GM19455 (cell line): ENCODE results near the gene HDAC9.

Source experiments
- ATAC-seq: cut with Tn5 transposase; IDR thresholded peaks from one replicate; pipeline ENCODE4 v1.9.1; 2021; ENCODE audit not compliant: unreplicated experiment

Gene HDAC9

DNA sequence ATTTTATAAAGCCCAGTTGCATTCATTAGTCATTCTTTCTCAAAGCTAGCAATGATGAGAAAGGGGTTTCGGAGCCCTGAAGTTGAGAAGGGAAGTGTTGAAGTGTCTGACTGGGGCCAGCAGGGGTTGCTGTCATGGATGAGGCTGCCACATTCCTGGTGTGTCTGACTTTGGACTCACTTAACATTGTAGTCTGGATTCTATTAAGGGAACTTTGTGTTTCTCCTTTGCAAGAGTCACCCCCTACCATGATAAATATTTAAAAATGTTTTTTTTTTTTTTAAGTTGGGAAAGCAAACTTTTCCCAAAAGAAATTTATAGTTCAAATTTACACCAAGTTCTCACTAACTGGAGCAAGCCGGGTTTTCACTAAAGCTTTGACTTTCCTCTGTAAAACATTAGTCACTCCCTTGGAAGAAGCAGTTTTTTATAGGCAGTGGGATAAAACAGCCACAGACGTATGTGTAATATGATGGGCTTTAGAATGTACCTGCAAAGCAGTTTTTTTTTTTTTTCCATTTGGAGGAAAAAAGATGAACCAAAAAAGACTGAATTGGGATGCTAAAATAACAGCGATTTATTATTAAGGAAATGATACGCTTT lies 378.3 kb downstream of the HDAC9 start:
- no peak for ATAC-seq

DNA sequence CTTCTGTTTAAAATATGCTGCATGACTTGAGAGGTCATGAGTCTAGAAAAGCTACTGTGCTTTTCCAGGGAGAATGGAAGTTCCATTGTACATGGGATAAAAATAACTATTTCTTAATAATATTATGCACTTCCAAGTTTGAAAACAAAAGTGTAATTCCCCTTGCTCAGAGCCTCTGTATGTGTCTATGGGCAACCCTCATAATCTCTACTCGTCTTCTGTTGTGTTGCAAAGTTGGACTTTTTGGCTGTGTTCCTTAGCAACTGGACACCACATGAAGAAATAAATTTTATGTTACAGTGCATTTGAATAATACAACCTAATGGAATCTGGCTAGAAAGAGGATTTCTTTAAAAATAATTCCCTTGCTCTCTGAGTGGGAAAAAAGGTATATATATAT lies 379.3 kb downstream of the HDAC9 start:
- ATAC-seq, result no peak

DNA sequence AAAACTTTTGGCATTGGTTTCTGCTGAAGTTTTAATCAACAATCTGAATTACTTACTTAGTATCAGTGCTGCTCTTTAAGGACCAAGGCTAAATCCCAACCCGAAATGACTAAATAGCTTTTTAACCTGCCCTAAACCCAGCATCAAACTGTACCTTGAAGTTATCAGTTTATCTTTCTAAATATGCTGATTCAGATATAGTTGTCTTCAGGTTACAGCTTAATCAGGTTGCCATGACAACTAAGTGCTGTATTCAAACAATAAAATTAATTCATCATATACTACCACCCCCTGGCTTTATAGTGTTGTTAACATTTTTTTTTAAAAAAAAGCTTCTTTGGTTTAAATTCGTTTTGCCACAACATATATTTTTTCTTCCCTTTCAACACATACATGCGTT lies 382.3 kb downstream of the HDAC9 start:
- ATAC-seq, result no peak

DNA sequence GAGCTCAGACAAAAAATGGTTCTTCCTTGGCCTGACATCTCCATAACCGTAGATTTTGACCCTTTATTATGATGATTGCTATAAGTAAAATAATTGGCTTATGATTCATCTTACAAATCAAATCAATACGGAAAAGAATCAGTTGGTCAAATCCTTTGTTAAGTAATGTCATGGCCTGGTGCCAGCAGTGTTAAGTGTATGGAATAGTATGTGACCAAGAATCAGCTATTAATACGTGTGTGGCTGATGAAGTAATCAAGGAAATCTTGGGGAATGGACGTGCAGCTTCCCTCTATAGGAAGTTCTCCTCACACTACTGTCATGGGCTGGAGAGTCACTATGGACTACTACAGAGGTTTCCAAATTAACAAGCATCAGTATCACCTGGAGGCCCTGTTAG lies 391.3 kb downstream of the HDAC9 start:
- ATAC-seq, result no peak

DNA sequence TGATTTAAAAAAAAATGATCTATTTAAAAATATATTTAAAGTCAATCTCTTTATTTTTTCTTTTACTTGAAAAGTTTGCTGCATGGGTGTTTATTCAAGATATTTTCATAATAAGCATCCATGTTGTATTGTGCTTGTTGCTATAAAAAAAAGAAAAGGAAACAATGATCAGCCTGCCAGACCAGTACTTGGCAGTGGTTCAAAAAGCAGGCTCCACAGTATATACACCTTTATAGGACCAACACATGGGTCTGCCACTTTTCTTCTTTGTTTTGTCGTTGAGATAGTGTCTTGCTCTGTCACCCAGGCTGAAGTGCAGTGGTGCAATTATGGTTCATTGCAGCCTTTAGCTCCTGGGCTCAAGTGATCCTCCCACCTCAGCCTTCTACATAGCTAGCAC lies 393.9 kb downstream of the HDAC9 start:
- no peak for ATAC-seq

DNA sequence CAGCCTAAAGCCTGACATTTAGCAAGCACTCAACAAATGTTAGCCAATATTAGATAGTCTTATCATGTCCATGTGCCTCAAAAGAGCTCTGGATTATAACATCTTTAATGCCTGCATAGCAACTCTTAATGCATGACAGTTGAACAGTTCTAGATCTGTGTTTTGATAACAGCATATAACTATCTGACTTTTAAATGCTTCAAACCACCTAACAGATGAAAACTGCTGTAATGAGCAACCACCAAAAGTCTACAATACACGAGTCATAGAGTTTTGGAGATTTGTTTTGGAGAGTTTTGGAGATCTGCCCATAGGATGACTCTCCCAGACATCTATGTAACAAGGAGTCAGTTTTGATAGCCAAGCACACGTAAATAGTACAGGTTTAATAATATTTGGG lies 394.6 kb downstream of the HDAC9 start:
- ATAC-seq, result no peak

DNA sequence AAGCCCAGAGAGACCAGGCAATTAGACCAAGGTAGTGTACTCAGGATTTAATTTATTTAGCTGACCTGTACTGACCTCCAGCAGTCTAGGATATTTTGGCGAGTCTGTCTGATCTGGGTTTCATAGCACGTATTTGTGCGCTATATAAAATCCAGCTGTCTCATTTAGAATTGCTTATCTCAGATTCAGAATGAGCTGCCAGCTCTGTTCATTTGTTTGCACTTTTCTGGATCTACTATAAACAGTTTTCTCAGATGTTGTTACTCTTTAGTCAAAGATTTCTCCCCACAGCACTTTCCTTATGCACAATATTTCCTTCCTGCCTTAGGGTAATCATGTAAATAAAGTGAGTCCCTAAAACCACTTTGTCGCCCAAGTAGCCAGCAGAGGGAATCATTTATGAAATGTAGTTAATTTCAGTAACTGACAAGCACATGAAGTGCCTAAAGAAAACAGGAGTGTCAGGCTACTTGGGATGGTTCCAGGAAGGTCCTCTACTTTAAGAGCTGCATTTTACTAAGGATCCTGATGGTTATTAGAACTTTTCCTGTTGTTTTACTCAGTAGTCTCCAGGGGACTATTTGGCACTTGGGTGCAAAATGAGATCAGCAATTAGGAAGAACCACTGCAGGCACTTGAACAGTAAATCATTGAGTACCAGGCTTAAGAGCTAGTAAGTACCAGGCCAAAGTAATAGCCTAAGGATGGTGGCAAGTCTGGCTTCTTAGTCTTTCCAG lies 395.5 kb downstream of the HDAC9 start:
- ATAC-seq, result no peak

DNA sequence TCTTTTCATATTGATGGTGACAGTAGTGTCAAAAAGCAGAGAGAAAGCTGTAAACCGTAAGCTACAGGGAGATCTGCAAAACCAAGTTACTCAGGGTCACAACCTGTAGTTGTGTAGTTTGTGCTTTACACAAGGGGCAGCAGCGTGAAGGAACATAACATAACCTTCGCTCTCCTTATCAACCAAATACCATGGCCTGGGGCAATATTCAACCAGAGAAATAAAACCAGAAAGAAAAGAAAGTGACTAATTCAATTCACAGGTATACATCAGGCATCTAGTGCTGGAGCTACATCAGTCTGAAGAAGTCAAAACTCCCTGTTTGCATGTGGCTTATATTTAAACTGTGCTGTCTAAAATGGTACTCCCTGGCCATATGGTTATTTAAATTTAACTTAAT lies 397.6 kb downstream of the HDAC9 start:
- no peak for ATAC-seq

DNA sequence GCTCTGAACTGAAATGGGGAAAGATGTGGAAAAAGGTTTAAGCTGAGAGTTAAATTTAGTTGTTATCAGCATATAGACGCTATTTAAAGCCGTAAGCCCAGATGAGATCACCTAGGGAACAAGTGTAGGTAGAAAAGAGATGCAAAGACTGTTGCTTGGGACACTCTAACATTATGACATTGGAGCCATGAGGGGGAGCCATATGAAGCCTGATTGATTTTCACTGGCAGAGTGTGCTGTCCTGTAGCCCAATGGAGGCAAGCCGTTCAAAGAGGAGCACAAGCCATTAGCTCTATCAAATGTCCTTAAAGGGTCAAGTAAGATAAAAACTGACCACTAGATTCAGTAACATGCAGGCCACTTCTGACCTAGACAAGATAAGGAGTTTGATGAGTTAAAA lies 398.6 kb downstream of the HDAC9 start:
- ATAC-seq, result no peak

DNA sequence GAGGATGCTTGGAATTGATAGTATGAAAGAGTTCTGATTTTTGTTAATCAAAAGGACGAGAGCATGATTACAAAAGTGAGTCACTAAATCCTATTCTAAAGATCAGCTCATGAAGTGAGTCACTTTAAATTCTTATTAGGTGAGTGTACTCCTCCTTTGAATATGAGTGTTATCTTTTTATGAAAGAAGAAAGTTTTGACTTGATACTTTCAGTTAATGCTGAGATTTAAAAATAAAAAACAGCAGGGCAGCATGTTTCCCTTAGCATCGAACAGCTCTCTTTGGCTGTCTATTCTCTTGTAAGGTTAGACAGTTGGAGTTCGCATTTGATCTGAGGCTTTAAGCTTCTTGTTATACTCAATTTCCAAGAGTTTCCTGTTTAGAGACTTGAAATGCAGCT lies 399.9 kb downstream of the HDAC9 start:
- no peak for ATAC-seq

DNA sequence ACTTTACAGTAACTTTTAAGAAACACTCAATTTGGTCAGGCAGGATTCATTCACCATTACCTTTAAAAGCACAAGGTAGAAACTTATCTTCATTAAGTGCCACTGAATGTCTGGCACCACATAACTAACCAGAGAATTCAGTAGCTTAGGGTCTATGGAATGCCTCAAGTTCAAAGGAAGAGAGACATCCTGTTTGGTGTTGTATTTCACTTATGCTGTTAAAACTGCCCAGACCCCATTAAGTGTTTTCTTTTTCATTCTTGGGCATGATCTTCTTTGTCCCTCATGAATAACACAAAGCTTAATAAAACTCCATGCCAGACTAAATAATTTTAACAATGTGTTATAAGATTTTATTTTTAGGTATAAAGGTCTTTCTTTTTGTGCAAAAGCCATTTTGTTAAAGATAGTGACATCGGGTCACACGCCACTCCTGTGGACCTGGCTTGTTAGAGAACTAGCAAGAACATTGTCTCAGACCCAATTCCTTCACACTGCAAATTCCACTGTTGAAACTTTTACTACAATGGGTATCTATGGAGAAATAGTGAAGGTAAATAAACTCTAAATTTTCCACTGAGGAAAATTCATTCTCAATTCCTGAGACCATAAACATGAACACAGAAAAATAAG lies 400.9 kb downstream of the HDAC9 start:
- no peak for ATAC-seq

DNA sequence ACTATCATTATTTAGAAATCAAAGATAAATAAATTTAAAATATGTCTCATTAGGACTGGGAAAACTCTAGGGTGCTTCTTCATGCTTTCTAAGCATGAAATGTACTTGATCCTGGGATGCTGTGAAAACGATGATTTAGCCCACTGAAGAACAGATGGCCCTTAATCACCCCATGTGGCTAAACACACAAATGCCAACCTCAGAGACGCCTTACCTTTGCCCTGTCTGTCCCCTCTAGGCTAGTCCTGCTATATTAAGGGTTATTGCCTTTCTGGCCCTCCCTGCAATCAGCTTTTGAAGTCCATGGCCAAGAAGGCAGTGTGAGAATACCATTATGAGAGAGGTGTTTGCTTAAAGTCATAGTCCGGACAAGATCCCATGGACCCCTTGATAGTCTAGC lies 404.7 kb downstream of the HDAC9 start:
- ATAC-seq, result no peak

DNA sequence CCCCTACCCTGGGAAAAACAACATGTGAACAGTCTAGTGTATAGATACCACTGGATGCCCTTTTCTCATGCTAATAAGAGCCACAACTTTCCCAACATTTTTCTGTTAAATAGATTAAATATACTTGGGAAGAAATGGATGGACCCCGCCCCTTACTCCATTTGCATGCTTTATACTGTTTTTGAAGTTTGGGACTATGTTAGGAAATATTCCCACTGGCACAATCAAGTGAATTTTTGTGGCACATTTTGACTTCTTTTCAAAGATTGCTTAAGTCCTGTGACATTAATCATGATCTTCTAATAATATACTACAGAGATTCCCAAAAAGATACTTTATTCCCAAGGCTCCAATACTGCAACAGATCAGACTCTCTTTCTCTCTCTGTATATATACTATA lies 405.3 kb downstream of the HDAC9 start:
- no peak for ATAC-seq

DNA sequence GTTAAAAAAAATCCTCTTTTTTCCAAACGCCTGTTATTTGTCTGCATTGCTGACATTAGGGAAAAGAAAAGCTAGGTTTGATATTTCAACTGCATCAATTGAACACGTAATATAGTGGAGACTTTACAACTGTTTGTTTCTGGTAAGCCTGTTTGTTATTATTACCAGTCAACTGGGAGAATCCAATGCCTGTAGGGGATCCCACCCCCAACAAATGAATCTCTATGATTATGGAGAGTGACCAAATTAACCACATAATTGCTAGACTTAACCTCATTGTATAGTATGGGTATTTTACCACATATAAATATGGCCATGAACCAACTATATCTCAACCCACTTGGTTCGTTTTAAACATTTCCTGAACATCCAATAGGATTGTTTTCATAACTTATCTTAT lies 405.8 kb downstream of the HDAC9 start:
- ATAC-seq, result no peak

DNA sequence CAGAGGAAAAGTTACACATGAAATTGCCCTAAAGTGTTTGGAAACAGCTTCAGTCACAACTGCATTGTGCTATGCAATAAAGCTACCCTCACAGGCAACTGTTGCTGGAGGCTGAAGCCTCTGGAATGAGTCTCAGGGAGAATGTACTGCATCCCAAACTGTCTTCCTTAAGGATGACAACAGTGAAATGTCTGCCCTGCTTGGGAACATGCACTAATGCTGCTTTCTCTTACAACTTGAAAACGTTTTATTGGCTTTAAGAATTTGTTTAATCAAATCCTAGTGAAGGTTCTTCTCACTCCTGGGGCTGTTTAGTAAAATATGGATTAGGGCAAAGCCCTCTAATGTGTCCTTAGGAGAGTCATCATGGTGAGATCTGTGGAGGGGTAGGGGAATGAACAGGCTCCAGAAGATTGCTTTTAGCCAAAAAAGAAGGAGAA lies 406.5 kb downstream of the HDAC9 start:
- ATAC-seq, result no peak

DNA sequence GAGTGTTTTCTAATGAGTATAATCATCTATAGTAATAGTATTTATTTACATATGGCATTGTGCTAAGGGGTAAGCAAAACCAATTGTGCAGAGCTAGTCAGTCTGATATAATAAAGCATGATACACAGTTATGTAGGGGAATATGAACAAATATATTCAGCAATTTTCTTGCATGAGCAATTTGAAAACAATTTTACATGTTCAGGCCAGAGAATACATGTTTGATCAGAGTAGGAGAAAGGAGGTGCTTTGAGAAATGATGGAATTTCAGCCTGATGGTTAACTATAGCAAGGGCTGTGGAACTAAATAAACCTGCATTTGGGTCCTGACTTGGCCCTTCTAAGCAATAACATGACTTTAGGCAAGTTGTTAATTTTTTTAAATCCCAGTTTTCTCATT lies 407.3 kb downstream of the HDAC9 start:
- no peak for ATAC-seq

DNA sequence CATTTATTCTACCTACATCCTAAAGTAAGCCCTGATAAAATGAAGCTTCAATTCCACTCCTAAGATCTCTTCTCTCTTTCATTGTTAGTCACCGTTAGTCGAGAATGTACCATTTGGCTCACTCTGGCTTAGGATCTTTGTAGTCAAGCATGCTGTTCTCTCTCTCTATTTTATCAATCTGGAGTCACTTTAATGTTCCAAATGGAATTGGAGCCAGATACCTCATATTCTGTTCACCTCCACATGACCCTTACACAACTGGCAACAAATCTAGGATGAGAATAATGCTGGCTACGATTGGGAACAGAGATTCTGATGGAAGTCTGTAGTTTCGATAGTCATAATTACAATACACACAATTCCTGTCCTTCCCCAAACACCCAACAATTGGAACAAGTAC lies 408.1 kb downstream of the HDAC9 start:
- no peak for ATAC-seq

DNA sequence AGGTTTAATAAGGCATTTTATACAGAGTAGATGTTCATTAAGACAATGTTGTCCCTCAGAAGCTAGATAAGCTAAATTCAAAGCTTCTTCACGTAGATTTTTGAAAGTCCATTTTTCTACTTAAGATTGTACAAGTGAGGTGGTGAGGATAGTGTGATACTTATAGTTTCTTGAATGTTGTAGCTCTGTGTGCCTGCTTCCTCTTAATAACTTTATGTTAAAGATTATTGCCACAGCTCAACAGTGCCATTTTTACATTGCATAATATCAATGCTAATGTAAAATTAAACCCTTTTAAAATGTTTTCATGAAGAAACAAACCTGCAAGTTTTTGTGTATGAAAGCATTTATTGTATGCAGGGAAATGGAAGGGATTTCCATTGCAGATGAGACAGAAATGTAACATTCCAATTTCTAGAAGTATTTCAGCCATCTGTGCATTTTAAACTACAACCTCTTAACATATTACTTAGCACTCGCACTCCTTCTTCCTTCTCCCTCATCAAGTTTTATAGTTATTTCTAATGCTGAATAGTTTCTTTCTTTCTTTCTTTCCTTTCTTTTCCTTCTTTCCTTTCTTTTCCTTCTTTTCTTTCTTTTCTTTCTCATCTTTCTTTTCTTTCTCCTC lies 409.9 kb downstream of the HDAC9 start:
- no peak for ATAC-seq

DNA sequence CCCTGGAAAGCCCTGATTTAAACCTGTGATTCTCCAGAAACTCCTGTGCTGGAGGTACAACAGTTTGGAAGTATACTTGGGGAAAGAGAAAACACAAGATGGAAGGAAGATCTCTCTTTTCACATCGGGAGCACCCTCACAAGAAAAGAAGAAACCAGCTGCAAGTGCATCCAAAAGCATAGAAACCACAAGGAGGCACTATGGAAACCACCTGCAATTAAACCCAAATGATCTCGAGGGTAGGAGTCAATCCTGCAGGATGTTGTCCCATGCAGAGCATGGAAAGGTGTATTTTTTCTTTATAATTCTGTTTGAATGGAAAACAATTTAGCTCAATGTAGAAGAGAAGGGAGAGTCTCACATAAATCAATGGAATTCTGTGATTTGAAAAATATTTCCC lies 411.4 kb downstream of the HDAC9 start:
- no peak for ATAC-seq

DNA sequence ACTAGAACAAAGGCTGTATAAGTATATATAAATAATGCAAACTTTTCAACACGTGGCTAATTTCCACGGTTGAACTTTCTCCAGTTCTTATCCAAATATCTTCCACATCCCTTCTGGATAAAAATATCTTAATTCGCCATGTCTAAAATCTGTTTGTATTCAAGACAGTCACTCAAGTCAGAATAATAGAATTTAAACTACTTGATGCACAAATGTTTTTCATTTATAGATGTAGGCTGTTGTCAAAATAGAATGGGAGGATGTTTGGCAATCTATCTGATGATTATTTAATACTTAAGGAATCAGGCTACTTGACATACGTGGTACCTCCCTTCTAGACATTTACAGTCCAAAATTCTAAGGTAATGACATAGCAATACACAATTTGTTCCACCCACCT lies 417.6 kb downstream of the HDAC9 start:
- ATAC-seq, result no peak

DNA sequence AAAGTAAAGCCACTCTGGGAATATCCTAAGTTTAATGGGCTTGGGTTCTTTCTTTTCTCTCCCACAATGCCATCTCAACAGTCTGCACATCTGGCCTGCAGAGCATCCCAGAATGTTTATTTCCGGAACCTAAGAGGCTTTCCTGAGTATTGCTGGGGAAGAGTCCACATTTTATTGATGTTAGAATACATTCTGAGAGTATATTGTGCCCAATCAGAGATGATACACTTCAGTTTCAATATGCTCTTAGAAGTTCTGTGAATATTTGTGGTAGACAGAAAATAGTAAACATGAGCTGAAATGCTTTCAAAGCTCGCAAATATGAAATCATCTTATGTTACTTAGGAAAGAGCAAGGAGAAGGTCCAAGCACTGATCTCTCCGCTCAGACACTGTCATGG lies 421.3 kb downstream of the HDAC9 start:
- no peak for ATAC-seq

DNA sequence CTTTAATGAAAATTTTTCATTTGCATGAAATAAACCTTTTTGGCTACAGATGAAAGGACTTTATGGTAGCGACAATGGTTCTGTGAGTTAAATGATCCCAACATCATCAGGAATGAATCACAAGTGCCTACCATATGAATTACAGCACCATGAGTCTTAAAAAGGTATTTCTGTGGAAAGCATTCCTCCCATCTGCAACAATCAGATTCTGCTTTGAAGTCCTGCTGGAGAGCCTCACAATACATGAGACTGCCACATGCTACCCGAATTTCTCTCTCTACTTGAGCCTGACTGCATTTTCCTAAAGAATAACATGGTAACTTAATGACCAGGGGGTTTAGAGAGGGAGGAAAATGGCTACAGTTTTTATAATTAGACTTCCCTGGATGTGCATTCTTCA lies 431.6 kb downstream of the HDAC9 start:
- ATAC-seq, result no peak
